HG02884 (cell line): ENCODE measurements around the gene THNSL1.

Experiments
- ATAC-seq: cut with Tn5 transposase; IDR thresholded peaks from one replicate; pipeline ENCODE4 v1.9.1; 2021; ENCODE audit warnings: mild to moderate bottlenecking, moderate library complexity; ENCODE audit not compliant: unreplicated experiment

The THNSL1 gene

GRCh38 chr10:25050402-25050801, 34.0 kb downstream of the THNSL1 start:
- no peak for ATAC-seq

- ATAC-seq, result no peak
Observed at GRCh38 chr10:25052012-25052411, 35.6 kb downstream of the THNSL1 start.

DNA sequence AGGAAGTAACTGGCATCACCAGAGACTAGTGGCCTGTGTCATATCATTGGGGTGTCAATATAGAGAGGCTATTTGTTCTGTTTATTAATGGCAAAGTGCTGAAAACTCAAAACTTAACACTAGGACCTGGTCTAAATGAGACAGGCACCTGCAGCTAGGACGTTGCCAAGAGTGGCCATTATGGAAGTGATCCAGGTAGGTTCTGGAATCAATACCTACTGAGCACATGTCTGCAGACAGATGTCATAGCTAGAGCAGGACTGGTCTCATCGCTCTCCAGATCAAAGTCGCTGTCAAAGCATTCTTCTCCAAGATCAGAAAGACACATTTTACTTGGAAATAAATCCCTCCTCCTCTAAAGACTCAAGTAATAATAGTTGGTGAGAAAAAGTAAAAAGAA, 40.3 kb downstream of the THNSL1 start:
- ATAC-seq, result no peak

DNA sequence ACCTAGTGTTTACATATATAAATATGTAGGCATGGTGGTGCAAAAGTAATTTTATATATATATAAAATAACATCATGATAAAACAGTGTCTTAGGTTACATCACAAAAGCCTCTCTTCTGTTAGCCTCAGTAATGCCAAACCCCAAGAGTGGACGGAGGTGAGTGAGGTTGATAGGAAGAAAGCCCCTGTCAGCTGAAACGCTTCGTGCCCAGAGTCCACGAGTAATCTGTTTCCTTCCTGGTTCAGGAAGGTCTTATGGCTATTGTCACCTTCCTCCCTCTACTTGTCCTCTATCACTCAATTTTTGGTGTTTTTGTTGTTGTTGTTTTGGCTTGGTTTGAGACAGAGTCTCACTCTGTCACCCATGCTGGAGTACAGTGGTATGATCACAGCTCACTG, 41.5 kb downstream of the THNSL1 start:
- no peak for ATAC-seq

GRCh38 chr10:25059990-25060389, 43.6 kb downstream of the THNSL1 start:
- ATAC-seq, result no peak

DNA sequence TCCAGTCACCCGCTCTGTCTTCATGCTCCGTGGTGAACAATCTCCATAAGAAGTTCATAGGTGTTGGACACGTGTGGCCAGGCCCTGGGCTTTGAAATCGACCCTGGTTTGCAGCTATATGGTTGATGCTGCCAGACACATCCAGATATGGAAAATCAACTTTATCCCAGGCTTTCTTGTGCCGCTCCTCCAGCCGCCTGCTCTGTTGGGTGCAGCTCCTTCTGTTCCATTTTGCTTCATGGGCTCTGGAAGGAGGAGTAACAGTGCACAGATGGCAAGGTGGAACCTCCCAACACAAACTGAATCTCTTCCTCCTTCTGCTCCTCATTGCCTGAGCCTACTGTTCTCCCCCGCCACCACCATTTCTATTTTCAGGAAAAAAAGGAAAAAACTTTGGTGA, 44.7 kb downstream of the THNSL1 start:
- ATAC-seq, result no peak

GRCh38 chr10:25061711-25062449, 45.5 kb downstream of the THNSL1 start:
- ATAC-seq, result no peak

- no peak for ATAC-seq
Observed at GRCh38 chr10:25063157-25063556, 46.7 kb downstream of the THNSL1 start.

DNA sequence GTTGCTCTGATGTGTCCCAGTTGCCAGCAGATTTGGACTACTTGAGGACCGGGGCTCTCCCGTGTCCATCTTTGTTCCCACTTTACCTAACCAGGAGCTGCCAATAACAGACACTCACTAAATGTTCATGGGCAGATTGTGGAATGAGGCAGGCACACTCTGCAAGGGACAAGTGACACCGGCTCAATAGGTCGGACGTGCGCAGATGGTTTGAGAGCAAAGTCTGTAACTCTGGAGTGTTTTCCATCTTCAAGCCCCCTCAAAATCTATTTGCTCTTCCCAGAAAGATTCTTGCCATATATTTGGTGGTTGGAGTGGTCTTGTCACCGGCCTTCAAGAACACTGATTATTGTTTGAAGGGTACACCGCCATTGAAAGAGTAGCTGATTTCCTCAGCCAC, 47.2 kb downstream of the THNSL1 start:
- no peak for ATAC-seq

DNA sequence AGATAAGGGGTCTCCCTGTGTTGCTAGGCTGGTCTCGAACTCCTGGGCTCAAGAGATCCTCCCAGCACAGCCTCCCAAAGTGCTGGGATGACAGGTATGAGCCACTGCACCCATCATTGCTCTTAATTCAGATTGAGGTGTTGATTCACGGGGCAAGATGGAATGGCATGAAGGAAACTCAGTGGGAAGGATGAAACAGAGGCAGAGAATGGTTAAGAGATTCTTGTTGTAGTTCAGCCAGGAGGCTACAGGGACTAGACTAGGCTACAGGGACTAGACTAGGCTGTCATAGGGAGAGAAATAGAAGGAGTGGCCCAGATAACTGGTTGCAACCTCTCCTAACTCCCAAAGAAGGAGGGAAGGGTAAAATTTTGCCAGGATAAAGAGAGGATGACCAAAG, 48.0 kb downstream of the THNSL1 start:
- no peak for ATAC-seq

- ATAC-seq, result no peak
Observed at GRCh38 chr10:25065761-25066476, 49.5 kb downstream of the THNSL1 start.

GRCh38 chr10:25068152-25069058, 52.0 kb downstream of the THNSL1 start:
- no peak for ATAC-seq

DNA sequence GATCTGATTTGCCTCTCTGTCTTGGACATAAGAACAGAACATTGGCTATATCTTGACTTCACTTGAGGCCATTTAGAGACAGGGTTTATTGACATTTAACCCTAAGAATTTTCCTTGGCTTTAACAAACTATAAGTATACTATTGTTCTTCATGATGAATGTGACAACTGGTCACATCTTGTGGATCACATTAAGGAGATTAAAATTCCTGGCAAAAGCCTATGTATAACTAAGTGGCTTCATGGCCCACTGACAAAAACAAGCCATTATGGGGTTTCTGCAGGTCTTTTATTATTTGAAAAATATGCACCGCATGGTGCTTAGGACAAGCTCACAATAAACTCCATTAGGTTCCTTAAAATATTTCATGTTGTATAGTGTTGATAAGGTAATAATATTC, 54.8 kb downstream of the THNSL1 start:
- ATAC-seq, result no peak

DNA sequence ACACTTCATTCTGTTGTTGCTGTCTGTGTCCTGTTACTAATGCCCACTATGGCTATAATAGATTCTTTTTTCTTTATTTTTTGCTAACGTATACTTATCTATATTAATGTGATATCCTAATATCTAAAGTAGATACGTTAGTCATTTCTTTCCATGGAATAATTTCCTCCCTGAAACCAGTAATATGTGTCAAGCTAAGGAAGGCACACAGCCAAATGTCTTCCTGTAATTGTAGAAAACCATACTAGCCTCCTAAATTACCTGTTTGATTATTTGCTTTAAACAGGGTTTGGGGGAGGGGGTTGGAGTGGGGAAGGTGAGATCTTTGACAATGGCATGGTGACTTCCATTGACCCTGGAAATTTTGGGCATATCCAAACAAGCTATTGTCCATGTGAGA, 56.4 kb downstream of the THNSL1 start:
- ATAC-seq, result no peak

DNA sequence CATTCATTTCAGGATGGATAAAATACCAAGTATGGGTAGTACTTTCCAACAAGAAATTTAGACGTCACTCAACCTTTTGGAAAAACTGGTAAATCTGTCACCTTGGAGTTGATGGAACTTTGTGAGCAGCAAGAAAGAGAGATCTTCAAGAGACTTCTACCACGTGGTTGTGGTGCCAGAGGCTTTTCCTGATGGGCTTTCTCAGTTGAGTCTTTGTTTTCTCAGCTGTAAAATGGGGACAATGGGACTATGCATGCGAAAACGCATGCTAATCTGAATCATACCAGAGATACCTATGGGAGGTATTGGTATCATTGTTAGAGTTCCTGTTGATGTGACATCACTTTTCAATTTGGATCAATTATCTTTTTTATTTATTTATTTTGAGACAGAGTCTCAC, 59.4 kb downstream of the THNSL1 start:
- ATAC-seq, result no peak
